K562 (cell line): ENCODE data around the gene ZMYM1. TPM values are rescaled to one million over a fixed set of nuclear protein-coding genes. Genes with fewer than 3 reads are reported as not detected.
A peak's percentile ranks its signal among the peaks of the same experiment; 100 is the strongest.

Source experiments
- CBX2 ChIP-seq: fragments of 200-600 bp; sonication (generic); IDR thresholded peaks from one replicate; pipeline ENCODE4 v1.6.1; 2012; ENCODE audit warnings: mild to moderate bottlenecking, low read length, inconsistent platforms; ENCODE audit not compliant: insufficient read depth, poor library complexity, severe bottlenecking
- CHD1 ChIP-seq: fragments of 200-600 bp; sonication (generic); IDR thresholded peaks from one replicate; pipeline ENCODE4 v1.6.1; 2012; ENCODE audit warnings: mild to moderate bottlenecking, moderate library complexity, low read length, inconsistent platforms
- GTF2A2 ChIP-seq: IDR thresholded peaks from 2 replicates; pipeline ENCODE4 v1.6.1; 2016; ENCODE audit warnings: mild to moderate bottlenecking, missing genetic modification characterization, missing compliant biosample characterization
- HDAC2 ChIP-seq: fragments of 450-650 bp; IDR thresholded peaks from 2 replicates; pipeline ENCODE4 v1.6.1; 2016; ENCODE audit warnings: mild to moderate bottlenecking
- HNRNPK ChIP-seq: fragments of 200-400 bp; formaldehyde crosslinking; IDR thresholded peaks from one replicate; pipeline ENCODE4 v1.6.1; 2018; ENCODE audit warnings: mild to moderate bottlenecking, low read depth, low read length; ENCODE audit not compliant: poor library complexity, severe bottlenecking
- NFXL1 ChIP-seq: fragments of 450-650 bp; formaldehyde crosslinking; IDR thresholded peaks from 2 replicates; pipeline ENCODE4 v1.4.0; 2021; ENCODE audit warnings: mild to moderate bottlenecking
- NFYB ChIP-seq: IDR thresholded peaks from 2 replicates; pipeline ENCODE4 v1.6.1; 2011; ENCODE audit warnings: mild to moderate bottlenecking, moderate library complexity; ENCODE audit not compliant: insufficient read length; ENCODE audit errors: extremely low read depth
- NR4A1 ChIP-seq, 2 experiments: fragments of 250-450 bp in 1 of 2; fragments of 450-650 bp in 1 of 2; sonication (Bioruptor Pico) in 1 of 2; IDR thresholded peaks; 2 replicates each; pipeline versions ENCODE4 v1.4.0 to v1.6.1; 2016 to 2020; ENCODE audit warnings: mild to moderate bottlenecking in 2 of 2, missing compliant biosample characterization in 1 of 2, missing genetic modification characterization in 1 of 2, moderate library complexity in 1 of 2
- SMAD2 ChIP-seq: fragments of 150-350 bp; IDR thresholded peaks from 2 replicates; pipeline ENCODE4 v1.6.1; 2014; ENCODE audit warnings: low read depth, mild to moderate bottlenecking, low read length
- ZNF197 ChIP-seq: fragments of 200-800 bp; sonication (Bioruptor generic); IDR thresholded peaks from 2 replicates; pipeline ENCODE4 v1.6.1; 2016; ENCODE audit warnings: low read depth, missing genetic modification characterization, missing compliant biosample characterization
- polyA plus RNA-seq, 8 experiments: library from polyadenylated mRNA; depleted of rRNA in 4 of 8; stranded (reverse) in 5 of 8; unstranded in 3 of 8; fragments of >200 nt; fragmentation: Nextera tagmentation in 2 of 8; fragmentation: Illumina TruSeq in 1 of 8; extraction: Ambion mirVana in 2 of 8; extraction: Trizol in 1 of 8; gene quantifications; 2 replicates each; pipeline versions ENCODE4 v1.2.1 to v1.2.3, GENCODE V29; 2011 to 2014; ENCODE audit warnings: inconsistent platforms in 1 of 8, missing spikeins in 1 of 8
- total RNA-seq, 7 experiments: library from RNA; depleted of rRNA in 6 of 7; stranded (reverse); fragments of >200 nt in 6 of 7; fragmentation: Illumina TruSeq in 2 of 7; extraction: Trizol in 2 of 7; gene quantifications; 2 replicates each; pipeline versions ENCODE4 v1.2.1 to v1.2.3, GENCODE V29; 2011 to 2021; ENCODE audit warnings: low replicate concordance in 1 of 7
- TF ChIP-seq, protein P1 (sequence below): sonication (generic); formaldehyde crosslinking; IDR thresholded peaks from 2 replicates; pipeline ENCODE4 v1.8.1; 2022; ENCODE audit warnings: missing genetic modification reagents
- TF ChIP-seq, protein P2 (sequence below): fragments of 450-650 bp; IDR thresholded peaks from 2 replicates; pipeline ENCODE4 v1.6.1; 2017; ENCODE audit warnings: mild to moderate bottlenecking, moderate library complexity
- TF ChIP-seq, protein P3 (sequence below), 2 experiments: fragments of 450-650 bp in 1 of 2; sonication (generic) in 1 of 2; formaldehyde crosslinking in 1 of 2; IDR thresholded peaks; 2 replicates each; pipeline versions ENCODE4 v1.7.1 to v1.9.0; 2016 to 2022; ENCODE audit warnings: inconsistent platforms in 1 of 2, mild to moderate bottlenecking in 1 of 2, missing genetic modification reagents in 1 of 2
- TF ChIP-seq, protein P4 (sequence below): sonication (generic); formaldehyde crosslinking; IDR thresholded peaks from 2 replicates; pipeline ENCODE4 v1.8.1; 2023; ENCODE audit warnings: mild to moderate bottlenecking, missing genetic modification reagents

Gene ZMYM1
- total and polyA plus RNA-seq, 9 of the 15 experiments (the other 6 are each of a cell fraction or from before 2014, with no cell fraction given): 7.5 to 25.4 (median 15.8) TPM

DNA sequence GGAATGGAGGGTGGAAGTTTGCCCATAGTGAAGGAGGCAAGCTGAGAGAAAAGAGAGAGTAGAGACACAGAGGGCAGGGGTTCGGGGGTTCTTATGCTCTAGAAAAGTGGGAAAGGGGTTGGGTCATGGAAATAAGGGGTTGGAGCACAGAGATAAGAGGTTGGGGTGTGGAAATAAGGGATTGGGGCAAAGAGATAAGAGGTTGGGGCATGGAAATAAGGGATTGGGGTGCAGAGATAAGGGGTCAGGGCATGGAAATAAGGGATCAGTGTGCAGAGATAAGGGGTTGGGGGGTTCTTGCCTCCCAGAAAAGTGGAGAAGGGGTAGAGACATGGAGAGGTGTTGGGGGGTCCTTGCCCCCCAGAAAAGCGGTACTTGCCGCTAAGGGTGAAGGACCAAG, 57.6 kb downstream of the ZMYM1 start (continued):
- TF ChIP-seq, protein P1, sequence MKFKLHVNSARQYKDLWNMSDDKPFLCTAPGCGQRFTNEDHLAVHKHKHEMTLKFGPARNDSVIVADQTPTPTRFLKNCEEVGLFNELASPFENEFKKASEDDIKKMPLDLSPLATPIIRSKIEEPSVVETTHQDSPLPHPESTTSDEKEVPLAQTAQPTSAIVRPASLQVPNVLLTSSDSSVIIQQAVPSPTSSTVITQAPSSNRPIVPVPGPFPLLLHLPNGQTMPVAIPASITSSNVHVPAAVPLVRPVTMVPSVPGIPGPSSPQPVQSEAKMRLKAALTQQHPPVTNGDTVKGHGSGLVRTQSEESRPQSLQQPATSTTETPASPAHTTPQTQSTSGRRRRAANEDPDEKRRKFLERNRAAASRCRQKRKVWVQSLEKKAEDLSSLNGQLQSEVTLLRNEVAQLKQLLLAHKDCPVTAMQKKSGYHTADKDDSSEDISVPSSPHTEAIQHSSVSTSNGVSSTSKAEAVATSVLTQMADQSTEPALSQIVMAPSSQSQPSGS (CRISPR knock-in tag): no peak
- TF ChIP-seq SMAD2 (no peak), CHD1 (no peak), HNRNPK (no peak), GTF2A2 (tag) (no peak), NFXL1 (CRISPR knock-in tag) (no peak), NR4A1 (CRISPR knock-in tag; IDR thresholded peaks at IDR 0.05) (no peak), NR4A1 (tag; IDR thresholded peaks at IDR 0.05) (0 out of 2 replicates have a peak, but pooled peaks have one; percentile 79), CBX2 (no peak), HDAC2 (peak; percentile 83), ZNF197 (CRISPR knock-in tag) (no peak), NFYB (no peak)
- TF ChIP-seq, protein P2, sequence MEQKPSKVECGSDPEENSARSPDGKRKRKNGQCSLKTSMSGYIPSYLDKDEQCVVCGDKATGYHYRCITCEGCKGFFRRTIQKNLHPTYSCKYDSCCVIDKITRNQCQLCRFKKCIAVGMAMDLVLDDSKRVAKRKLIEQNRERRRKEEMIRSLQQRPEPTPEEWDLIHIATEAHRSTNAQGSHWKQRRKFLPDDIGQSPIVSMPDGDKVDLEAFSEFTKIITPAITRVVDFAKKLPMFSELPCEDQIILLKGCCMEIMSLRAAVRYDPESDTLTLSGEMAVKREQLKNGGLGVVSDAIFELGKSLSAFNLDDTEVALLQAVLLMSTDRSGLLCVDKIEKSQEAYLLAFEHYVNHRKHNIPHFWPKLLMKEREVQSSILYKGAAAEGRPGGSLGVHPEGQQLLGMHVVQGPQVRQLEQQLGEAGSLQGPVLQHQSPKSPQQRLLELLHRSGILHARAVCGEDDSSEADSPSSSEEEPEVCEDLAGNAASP: no peak
- TF ChIP-seq, protein P3, sequence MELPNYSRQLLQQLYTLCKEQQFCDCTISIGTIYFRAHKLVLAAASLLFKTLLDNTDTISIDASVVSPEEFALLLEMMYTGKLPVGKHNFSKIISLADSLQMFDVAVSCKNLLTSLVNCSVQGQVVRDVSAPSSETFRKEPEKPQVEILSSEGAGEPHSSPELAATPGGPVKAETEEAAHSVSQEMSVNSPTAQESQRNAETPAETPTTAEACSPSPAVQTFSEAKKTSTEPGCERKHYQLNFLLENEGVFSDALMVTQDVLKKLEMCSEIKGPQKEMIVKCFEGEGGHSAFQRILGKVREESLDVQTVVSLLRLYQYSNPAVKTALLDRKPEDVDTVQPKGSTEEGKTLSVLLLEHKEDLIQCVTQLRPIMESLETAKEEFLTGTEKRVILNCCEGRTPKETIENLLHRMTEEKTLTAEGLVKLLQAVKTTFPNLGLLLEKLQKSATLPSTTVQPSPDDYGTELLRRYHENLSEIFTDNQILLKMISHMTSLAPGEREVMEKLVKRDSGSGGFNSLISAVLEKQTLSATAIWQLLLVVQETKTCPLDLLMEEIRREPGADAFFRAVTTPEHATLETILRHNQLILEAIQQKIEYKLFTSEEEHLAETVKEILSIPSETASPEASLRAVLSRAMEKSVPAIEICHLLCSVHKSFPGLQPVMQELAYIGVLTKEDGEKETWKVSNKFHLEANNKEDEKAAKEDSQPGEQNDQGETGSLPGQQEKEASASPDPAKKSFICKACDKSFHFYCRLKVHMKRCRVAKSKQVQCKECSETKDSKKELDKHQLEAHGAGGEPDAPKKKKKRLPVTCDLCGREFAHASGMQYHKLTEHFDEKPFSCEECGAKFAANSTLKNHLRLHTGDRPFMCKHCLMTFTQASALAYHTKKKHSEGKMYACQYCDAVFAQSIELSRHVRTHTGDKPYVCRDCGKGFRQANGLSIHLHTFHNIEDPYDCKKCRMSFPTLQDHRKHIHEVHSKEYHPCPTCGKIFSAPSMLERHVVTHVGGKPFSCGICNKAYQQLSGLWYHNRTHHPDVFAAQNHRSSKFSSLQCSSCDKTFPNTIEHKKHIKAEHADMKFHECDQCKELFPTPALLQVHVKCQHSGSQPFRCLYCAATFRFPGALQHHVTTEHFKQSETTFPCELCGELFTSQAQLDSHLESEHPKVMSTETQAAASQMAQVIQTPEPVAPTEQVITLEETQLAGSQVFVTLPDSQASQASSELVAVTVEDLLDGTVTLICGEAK (IDR thresholded peaks at IDR 0.05): peak; percentile 17; the same call in 1 of the 2 replicates
- TF ChIP-seq, protein P3 (CRISPR knock-in tag; IDR thresholded peaks at IDR 0.05): no peak
- TF ChIP-seq, protein P4, sequence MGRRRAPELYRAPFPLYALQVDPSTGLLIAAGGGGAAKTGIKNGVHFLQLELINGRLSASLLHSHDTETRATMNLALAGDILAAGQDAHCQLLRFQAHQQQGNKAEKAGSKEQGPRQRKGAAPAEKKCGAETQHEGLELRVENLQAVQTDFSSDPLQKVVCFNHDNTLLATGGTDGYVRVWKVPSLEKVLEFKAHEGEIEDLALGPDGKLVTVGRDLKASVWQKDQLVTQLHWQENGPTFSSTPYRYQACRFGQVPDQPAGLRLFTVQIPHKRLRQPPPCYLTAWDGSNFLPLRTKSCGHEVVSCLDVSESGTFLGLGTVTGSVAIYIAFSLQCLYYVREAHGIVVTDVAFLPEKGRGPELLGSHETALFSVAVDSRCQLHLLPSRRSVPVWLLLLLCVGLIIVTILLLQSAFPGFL (CRISPR knock-in tag): no peak
